GM23338 (cell line): ENCODE measurements around the gene PRPF6. TPM values are rescaled to one million over a fixed set of nuclear protein-coding genes. Genes with fewer than 3 reads are reported as not detected.

Experiments used
- ATAC-seq: fragments of 200-7000 bp; cut with Tn5 transposase; 3 replicates; pipeline ENCODE4 v1.9.1; 2020
- DNase-seq: peaks from one replicate; pipeline ENCODE4 v3.0.0-alpha.2; 2015; ENCODE audit warnings: low spot score
- H2AFZ ChIP-seq: fragments of 200-600 bp; sonication (generic); 2 replicates; pipeline ENCODE4 v1.8.0; 2016; ENCODE audit warnings: antibody characterized with exemption, mild to moderate bottlenecking, moderate library complexity
- H3F3A ChIP-seq: fragments of 200-600 bp; sonication (generic); replicated peaks from 2 replicates; pipeline ENCODE4 v1.8.0; 2017; ENCODE audit warnings: antibody characterized with exemption, mixed run types, low read depth
- H3K27ac ChIP-seq: fragments of 200-600 bp; sonication (generic); 2 replicates; pipeline ENCODE4 v1.6.1; 2016; ENCODE audit warnings: low read depth
- H3K27me3 ChIP-seq: fragments of 200-600 bp; sonication (generic); 2 replicates; pipeline ENCODE4 v1.8.0; 2016; ENCODE audit warnings: mild to moderate bottlenecking, mixed run types, moderate library complexity; ENCODE audit not compliant: insufficient read depth
- H3K36me3 ChIP-seq: fragments of 200-600 bp; sonication (generic); 2 replicates; pipeline ENCODE4 v1.8.0; 2016; ENCODE audit warnings: mild to moderate bottlenecking; ENCODE audit not compliant: insufficient read depth
- H3K4me1 ChIP-seq: fragments of 200-600 bp; sonication (generic); 2 replicates; pipeline ENCODE4 v1.8.0; 2016; ENCODE audit warnings: mild to moderate bottlenecking, moderate library complexity; ENCODE audit not compliant: insufficient read depth
- H3K4me2 ChIP-seq: fragments of 200-600 bp; sonication (generic); 2 replicates; pipeline ENCODE4 v1.7.1; 2017; ENCODE audit warnings: mixed run types
- H3K4me3 ChIP-seq: fragments of 200-600 bp; sonication (generic); 2 replicates; pipeline ENCODE4 v1.6.1; 2016; ENCODE audit warnings: mixed run types
- H3K79me2 ChIP-seq: fragments of 200-600 bp; sonication (generic); replicated peaks from 2 replicates; pipeline ENCODE4 v1.8.0; 2017; ENCODE audit warnings: mild to moderate bottlenecking; ENCODE audit not compliant: insufficient read depth
- H3K9me2 ChIP-seq: fragments of 200-600 bp; sonication (generic); 2 replicates; pipeline ENCODE4 v1.8.0; 2017; ENCODE audit not compliant: insufficient read depth
- H4K20me1 ChIP-seq: fragments of 200-600 bp; sonication (generic); replicated peaks from 2 replicates; pipeline ENCODE4 v1.8.0; 2017; ENCODE audit warnings: mild to moderate bottlenecking; ENCODE audit not compliant: insufficient read depth
- H3K27ac Mint-ChIP-seq: 2 replicates; pipeline ENCODE4 v1.8.0; 2020; ENCODE audit warnings: inconsistent platforms, mild to moderate bottlenecking, moderate library complexity, mixed read lengths
- H3K27me3 Mint-ChIP-seq: 3 replicates; pipeline ENCODE4 v1.8.0; 2022; ENCODE audit warnings: low read depth, mild to moderate bottlenecking, moderate library complexity, mixed read lengths, inconsistent platforms; ENCODE audit not compliant: insufficient read depth, poor library complexity
- H3K36me3 Mint-ChIP-seq: 3 replicates; pipeline ENCODE4 v1.8.0; 2021; ENCODE audit warnings: low read depth, mild to moderate bottlenecking, inconsistent platforms, moderate library complexity, mixed read lengths
- H3K4me1 Mint-ChIP-seq: 3 replicates; pipeline ENCODE4 v1.8.0; 2020; ENCODE audit warnings: mild to moderate bottlenecking, inconsistent platforms, mixed read lengths
- H3K4me3 Mint-ChIP-seq: 3 replicates; pipeline ENCODE4 v1.8.0; 2021; ENCODE audit warnings: moderate library complexity, mild to moderate bottlenecking, inconsistent platforms, mixed read lengths
- H3K9me3 Mint-ChIP-seq: 3 replicates; pipeline ENCODE4 v1.8.0; 2020; ENCODE audit warnings: moderate library complexity, mild to moderate bottlenecking, inconsistent platforms, mixed read lengths
- CREB1 ChIP-seq: fragments of 250-450 bp; sonication (Bioruptor Pico); IDR thresholded peaks from 2 replicates; pipeline ENCODE4 v1.5.0; 2020; ENCODE audit warnings: low read depth, mild to moderate bottlenecking, moderate library complexity
- JUNB ChIP-seq: IDR thresholded peaks from one replicate; pipeline ENCODE4 v1.6.1; 2016; ENCODE audit warnings: antibody characterized with exemption; ENCODE audit not compliant: unreplicated experiment
- NANOG ChIP-seq: IDR thresholded peaks from 2 replicates; pipeline ENCODE4 v1.6.1; 2016; ENCODE audit warnings: antibody characterized with exemption, borderline replicate concordance
- polyA plus RNA-seq: library from polyadenylated mRNA; unstranded; fragments of >200 nt; fragmentation: Nextera tagmentation; extraction: Ambion mirVana; gene quantifications from 2 replicates; pipeline ENCODE4 v1.2.1, GENCODE V29; 2016
- total RNA-seq: library from RNA; depleted of rRNA; stranded (reverse); fragments of >200 nt; shearing (Covaris generic); gene quantifications from 2 replicates; pipeline ENCODE4 v1.2.3, GENCODE V29; 2014
- TF ChIP-seq, protein P1 (sequence below): IDR thresholded peaks from 2 replicates; pipeline ENCODE4 v1.6.1; 2016; ENCODE audit warnings: antibody characterized with exemption
- TF ChIP-seq, protein P2 (sequence below): fragments of 250-450 bp; sonication (Bioruptor Pico); IDR thresholded peaks from 2 replicates; pipeline ENCODE4 v1.5.0; 2020; ENCODE audit warnings: mild to moderate bottlenecking, moderate library complexity
- TF ChIP-seq, protein P3 (sequence below), 2 experiments: fragments of 200-600 bp in 1 of 2; sonication (generic) in 1 of 2; conservative IDR thresholded peaks; 2 replicates each; pipeline versions ENCODE4 v1.5.1 to v1.6.1; 2016 to 2017; ENCODE audit warnings: antibody characterized with exemption in 2 of 2, low read depth in 2 of 2, mild to moderate bottlenecking in 2 of 2, moderate library complexity in 1 of 2

The PRPF6 gene
- total and polyA plus RNA-seq, 2 experiments from 2014 or later = 53.8 to 79.9 TPM

DNA sequence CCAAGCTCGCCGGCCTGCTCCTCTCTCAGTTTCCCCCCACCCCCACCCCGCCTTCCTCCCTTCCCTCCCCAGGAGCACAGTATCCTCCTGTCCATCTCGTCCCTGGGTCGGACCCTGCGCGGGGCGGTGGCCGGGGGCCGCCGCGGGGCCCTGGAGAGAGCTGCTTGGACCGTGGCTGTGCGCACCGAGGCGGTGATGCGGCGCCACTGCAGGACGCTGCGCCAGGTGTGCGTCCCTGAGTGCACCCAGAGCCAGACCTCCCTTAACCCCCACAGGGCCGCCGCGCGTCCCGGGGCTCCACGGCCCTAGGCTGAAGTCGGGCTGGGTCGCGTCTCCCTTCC, 57.3 kb downstream of the PRPF6 start:
- H2AFZ ChIP-seq = peak overlapping the region; percentile 89; the same call in 1 of the 2 replicates
- Mint-ChIP-seq H3K27me3 (peaks cover 49% of the 10 kb centered on the region), H3K36me3 (peaks cover 6% of the 10 kb centered on the region), H3K4me1 (peaks cover 32% of the 10 kb centered on the region), H3K4me3 (peak overlapping the region; percentile 65; the same call in 2 of the 3 replicates), H3K9me3 (no peaks in the 10 kb centered on the region), H3K27ac (no peak overlapping the region)
- H3K36me3 ChIP-seq = no peaks in the 10 kb centered on the region
- H3K4me3 ChIP-seq = peak overlapping the region; percentile 79
- ATAC-seq (peak; percentile 35), DNase-seq (peak; percentile 40)
- H3F3A ChIP-seq = peaks cover 10% of the 10 kb centered on the region; the same call in 1 of the 2 replicates
- TF ChIP-seq, protein P1, sequence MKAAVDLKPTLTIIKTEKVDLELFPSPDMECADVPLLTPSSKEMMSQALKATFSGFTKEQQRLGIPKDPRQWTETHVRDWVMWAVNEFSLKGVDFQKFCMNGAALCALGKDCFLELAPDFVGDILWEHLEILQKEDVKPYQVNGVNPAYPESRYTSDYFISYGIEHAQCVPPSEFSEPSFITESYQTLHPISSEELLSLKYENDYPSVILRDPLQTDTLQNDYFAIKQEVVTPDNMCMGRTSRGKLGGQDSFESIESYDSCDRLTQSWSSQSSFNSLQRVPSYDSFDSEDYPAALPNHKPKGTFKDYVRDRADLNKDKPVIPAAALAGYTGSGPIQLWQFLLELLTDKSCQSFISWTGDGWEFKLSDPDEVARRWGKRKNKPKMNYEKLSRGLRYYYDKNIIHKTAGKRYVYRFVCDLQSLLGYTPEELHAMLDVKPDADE = no peak
- TF ChIP-seq CREB1 = no peak
- TF ChIP-seq, protein P2, sequence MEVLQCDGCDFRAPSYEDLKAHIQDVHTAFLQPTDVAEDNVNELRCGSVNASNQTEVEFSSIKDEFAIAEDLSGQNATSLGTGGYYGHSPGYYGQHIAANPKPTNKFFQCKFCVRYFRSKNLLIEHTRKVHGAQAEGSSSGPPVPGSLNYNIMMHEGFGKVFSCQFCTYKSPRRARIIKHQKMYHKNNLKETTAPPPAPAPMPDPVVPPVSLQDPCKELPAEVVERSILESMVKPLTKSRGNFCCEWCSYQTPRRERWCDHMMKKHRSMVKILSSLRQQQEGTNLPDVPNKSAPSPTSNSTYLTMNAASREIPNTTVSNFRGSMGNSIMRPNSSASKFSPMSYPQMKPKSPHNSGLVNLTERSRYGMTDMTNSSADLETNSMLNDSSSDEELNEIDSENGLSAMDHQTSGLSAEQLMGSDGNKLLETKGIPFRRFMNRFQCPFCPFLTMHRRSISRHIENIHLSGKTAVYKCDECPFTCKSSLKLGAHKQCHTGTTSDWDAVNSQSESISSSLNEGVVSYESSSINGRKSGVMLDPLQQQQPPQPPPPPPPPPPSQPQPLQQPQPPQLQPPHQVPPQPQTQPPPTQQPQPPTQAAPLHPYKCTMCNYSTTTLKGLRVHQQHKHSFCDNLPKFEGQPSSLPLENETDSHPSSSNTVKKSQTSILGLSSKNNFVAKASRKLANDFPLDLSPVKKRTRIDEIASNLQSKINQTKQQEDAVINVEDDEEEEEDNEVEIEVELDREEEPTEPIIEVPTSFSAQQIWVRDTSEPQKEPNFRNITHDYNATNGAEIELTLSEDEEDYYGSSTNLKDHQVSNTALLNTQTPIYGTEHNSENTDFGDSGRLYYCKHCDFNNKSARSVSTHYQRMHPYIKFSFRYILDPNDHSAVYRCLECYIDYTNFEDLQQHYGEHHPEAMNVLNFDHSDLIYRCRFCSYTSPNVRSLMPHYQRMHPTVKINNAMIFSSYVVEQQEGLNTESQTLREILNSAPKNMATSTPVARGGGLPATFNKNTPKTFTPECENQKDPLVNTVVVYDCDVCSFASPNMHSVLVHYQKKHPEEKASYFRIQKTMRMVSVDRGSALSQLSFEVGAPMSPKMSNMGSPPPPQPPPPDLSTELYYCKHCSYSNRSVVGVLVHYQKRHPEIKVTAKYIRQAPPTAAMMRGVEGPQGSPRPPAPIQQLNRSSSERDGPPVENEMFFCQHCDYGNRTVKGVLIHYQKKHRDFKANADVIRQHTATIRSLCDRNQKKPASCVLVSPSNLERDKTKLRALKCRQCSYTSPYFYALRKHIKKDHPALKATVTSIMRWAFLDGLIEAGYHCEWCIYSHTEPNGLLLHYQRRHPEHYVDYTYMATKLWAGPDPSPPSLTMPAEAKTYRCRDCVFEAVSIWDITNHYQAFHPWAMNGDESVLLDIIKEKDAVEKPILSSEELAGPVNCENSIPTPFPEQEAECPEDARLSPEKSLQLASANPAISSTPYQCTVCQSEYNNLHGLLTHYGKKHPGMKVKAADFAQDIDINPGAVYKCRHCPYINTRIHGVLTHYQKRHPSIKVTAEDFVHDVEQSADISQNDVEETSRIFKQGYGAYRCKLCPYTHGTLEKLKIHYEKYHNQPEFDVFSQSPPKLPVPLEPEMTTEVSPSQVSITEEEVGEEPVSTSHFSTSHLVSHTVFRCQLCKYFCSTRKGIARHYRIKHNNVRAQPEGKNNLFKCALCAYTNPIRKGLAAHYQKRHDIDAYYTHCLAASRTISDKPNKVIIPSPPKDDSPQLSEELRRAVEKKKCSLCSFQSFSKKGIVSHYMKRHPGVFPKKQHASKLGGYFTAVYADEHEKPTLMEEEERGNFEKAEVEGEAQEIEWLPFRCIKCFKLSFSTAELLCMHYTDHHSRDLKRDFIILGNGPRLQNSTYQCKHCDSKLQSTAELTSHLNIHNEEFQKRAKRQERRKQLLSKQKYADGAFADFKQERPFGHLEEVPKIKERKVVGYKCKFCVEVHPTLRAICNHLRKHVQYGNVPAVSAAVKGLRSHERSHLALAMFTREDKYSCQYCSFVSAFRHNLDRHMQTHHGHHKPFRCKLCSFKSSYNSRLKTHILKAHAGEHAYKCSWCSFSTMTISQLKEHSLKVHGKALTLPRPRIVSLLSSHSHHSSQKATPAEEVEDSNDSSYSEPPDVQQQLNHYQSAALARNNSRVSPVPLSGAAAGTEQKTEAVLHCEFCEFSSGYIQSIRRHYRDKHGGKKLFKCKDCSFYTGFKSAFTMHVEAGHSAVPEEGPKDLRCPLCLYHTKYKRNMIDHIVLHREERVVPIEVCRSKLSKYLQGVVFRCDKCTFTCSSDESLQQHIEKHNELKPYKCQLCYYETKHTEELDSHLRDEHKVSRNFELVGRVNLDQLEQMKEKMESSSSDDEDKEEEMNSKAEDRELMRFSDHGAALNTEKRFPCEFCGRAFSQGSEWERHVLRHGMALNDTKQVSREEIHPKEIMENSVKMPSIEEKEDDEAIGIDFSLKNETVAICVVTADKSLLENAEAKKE (CRISPR knock-in tag) = no peak
- TF ChIP-seq JUNB = no peak
- no peak for TF ChIP-seq NANOG
- TF ChIP-seq, protein P3, sequence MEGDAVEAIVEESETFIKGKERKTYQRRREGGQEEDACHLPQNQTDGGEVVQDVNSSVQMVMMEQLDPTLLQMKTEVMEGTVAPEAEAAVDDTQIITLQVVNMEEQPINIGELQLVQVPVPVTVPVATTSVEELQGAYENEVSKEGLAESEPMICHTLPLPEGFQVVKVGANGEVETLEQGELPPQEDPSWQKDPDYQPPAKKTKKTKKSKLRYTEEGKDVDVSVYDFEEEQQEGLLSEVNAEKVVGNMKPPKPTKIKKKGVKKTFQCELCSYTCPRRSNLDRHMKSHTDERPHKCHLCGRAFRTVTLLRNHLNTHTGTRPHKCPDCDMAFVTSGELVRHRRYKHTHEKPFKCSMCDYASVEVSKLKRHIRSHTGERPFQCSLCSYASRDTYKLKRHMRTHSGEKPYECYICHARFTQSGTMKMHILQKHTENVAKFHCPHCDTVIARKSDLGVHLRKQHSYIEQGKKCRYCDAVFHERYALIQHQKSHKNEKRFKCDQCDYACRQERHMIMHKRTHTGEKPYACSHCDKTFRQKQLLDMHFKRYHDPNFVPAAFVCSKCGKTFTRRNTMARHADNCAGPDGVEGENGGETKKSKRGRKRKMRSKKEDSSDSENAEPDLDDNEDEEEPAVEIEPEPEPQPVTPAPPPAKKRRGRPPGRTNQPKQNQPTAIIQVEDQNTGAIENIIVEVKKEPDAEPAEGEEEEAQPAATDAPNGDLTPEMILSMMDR (conservative IDR thresholded peaks at IDR 0.05; ENCODE audit: low read depth in 2 of 2) = no peak
- no peaks in the 10 kb centered on the region for H3K79me2 ChIP-seq
- peak overlapping the region; percentile 91 for H3K4me2 ChIP-seq
- H3K27ac ChIP-seq = no peak overlapping the region
- H3K4me1 ChIP-seq = peaks cover 39% of the 10 kb centered on the region
- no peaks in the 10 kb centered on the region for H3K9me2 ChIP-seq
- no peaks in the 10 kb centered on the region for H4K20me1 ChIP-seq
- H3K27me3 ChIP-seq = peaks cover 56% of the 10 kb centered on the region
